ENCODE results near the gene TEK.

TEK gene

DNA sequence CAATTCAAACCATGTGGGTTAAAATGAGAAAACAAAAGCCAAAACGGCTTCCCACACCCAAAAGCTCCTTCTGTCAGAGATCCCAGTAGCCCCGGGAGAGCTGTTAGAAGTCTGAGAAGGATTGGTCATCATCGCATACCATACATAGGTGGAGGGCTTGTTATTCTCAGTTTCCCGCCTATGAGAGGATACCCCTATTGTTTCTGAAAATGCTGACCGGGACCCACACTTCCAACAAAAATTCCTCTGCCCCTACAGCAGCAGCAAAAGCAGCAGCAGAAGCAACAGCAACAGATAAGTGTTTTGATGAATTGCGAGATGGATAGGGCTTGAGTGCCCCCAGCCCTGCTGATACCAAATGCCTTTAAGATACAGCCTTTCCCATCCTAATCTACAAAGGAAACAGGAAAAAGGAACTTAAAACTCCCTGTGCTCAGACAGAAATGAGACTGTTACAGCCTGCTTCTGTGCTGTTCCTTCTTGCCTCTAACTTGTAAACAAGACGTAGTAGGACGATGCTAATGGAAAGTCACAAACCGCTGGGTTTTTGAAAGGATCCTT is at the start of gene TEK:
Gene TEK (plus strand): TSS at position 245 of the 561 bp plus-strand sequence. CDS start 366 bp downstream, outside the sequence.
- Histone ChIP-seq H3K4me3 (ENCODE audit: low read depth, low read length) (no peak within 1 kb of the TSS), H3K9me3 (ENCODE audit: control insufficient read depth, insufficient read depth, low read depth, low read length) (no peaks in the 10 kb centered on the region), H3K36me3 (ENCODE audit: control insufficient read depth in 2 of 2, insufficient read depth in 1 of 2, low read length in 2 of 2) (no peaks in the 10 kb centered on the region), H3K27ac (ENCODE audit: extremely low read depth, low read depth, low read length) (no peak within 1 kb of the TSS), H3K4me1 (ENCODE audit: control insufficient read depth, insufficient read depth, low read length) (no peaks in the 10 kb centered on the region)
- POLR2A ChIA-PET: no interaction called here
- TF ChIP-seq ZNF530 (tag by site-specific recombination; IDR thresholded peaks at IDR 0.05; ENCODE audit: low read depth) (no peak), ZNF114 (tag by site-specific recombination; IDR thresholded peaks at IDR 0.05) (no peak), ZNF239 (tag by site-specific recombination; IDR thresholded peaks at IDR 0.05) (no peak), ZNF514 (tag by site-specific recombination; IDR thresholded peaks at IDR 0.05) (no peak)
- TF ChIP-seq, protein P1, sequence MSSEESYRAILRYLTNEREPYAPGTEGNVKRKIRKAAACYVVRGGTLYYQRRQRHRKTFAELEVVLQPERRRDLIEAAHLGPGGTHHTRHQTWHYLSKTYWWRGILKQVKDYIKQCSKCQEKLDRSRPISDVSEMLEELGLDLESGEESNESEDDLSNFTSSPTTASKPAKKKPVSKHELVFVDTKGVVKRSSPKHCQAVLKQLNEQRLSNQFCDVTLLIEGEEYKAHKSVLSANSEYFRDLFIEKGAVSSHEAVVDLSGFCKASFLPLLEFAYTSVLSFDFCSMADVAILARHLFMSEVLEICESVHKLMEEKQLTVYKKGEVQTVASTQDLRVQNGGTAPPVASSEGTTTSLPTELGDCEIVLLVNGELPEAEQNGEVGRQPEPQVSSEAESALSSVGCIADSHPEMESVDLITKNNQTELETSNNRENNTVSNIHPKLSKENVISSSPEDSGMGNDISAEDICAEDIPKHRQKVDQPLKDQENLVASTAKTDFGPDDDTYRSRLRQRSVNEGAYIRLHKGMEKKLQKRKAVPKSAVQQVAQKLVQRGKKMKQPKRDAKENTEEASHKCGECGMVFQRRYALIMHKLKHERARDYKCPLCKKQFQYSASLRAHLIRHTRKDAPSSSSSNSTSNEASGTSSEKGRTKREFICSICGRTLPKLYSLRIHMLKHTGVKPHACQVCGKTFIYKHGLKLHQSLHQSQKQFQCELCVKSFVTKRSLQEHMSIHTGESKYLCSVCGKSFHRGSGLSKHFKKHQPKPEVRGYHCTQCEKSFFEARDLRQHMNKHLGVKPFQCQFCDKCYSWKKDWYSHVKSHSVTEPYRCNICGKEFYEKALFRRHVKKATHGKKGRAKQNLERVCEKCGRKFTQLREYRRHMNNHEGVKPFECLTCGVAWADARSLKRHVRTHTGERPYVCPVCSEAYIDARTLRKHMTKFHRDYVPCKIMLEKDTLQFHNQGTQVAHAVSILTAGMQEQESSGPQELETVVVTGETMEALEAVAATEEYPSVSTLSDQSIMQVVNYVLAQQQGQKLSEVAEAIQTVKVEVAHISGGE (tag by site-specific recombination; conservative IDR thresholded peaks at IDR 0.05; ENCODE audit: low read depth): no peak
- TF ChIP-seq, protein P2, sequence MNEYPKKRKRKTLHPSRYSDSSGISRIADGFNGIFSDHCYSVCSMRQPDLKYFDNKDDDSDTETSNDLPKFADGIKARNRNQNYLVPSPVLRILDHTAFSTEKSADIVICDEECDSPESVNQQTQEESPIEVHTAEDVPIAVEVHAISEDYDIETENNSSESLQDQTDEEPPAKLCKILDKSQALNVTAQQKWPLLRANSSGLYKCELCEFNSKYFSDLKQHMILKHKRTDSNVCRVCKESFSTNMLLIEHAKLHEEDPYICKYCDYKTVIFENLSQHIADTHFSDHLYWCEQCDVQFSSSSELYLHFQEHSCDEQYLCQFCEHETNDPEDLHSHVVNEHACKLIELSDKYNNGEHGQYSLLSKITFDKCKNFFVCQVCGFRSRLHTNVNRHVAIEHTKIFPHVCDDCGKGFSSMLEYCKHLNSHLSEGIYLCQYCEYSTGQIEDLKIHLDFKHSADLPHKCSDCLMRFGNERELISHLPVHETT (tag by site-specific recombination; IDR thresholded peaks at IDR 0.05): no peak
- TF ChIP-seq, protein P3, sequence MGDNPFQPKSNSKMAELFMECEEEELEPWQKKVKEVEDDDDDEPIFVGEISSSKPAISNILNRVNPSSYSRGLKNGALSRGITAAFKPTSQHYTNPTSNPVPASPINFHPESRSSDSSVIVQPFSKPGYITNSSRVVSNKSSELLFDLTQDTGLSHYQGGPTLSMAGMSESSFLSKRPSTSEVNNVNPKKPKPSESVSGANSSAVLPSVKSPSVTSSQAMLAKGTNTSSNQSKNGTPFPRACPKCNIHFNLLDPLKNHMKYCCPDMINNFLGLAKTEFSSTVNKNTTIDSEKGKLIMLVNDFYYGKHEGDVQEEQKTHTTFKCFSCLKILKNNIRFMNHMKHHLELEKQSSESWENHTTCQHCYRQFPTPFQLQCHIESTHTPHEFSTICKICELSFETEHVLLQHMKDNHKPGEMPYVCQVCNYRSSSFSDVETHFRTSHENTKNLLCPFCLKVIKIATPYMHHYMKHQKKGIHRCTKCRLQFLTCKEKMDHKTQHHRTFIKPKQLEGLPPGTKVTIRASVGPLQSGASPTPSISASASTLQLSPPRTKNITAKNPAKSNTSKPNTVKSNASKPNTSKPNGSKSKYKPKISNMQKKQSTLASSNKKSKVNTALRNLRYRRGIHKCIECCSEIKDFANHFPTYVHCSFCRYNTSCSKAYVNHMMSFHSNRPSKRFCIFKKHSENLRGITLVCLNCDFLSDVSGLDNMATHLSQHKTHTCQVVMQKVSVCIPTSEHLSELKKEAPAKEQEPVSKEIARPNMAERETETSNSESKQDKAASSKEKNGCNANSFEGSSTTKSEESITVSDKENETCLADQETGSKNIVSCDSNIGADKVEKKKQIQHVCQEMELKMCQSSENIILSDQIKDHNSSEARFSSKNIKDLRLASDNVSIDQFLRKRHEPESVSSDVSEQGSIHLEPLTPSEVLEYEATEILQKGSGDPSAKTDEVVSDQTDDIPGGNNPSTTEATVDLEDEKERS (tag by site-specific recombination; IDR thresholded peaks at IDR 0.05): no peak
- TF ChIP-seq, protein P4, sequence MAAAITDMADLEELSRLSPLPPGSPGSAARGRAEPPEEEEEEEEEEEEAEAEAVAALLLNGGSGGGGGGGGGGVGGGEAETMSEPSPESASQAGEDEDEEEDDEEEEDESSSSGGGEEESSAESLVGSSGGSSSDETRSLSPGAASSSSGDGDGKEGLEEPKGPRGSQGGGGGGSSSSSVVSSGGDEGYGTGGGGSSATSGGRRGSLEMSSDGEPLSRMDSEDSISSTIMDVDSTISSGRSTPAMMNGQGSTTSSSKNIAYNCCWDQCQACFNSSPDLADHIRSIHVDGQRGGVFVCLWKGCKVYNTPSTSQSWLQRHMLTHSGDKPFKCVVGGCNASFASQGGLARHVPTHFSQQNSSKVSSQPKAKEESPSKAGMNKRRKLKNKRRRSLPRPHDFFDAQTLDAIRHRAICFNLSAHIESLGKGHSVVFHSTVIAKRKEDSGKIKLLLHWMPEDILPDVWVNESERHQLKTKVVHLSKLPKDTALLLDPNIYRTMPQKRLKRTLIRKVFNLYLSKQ (tag by site-specific recombination; IDR thresholded peaks at IDR 0.05; ENCODE audit: borderline replicate concordance): no peak
- TF ChIP-seq, protein P5, sequence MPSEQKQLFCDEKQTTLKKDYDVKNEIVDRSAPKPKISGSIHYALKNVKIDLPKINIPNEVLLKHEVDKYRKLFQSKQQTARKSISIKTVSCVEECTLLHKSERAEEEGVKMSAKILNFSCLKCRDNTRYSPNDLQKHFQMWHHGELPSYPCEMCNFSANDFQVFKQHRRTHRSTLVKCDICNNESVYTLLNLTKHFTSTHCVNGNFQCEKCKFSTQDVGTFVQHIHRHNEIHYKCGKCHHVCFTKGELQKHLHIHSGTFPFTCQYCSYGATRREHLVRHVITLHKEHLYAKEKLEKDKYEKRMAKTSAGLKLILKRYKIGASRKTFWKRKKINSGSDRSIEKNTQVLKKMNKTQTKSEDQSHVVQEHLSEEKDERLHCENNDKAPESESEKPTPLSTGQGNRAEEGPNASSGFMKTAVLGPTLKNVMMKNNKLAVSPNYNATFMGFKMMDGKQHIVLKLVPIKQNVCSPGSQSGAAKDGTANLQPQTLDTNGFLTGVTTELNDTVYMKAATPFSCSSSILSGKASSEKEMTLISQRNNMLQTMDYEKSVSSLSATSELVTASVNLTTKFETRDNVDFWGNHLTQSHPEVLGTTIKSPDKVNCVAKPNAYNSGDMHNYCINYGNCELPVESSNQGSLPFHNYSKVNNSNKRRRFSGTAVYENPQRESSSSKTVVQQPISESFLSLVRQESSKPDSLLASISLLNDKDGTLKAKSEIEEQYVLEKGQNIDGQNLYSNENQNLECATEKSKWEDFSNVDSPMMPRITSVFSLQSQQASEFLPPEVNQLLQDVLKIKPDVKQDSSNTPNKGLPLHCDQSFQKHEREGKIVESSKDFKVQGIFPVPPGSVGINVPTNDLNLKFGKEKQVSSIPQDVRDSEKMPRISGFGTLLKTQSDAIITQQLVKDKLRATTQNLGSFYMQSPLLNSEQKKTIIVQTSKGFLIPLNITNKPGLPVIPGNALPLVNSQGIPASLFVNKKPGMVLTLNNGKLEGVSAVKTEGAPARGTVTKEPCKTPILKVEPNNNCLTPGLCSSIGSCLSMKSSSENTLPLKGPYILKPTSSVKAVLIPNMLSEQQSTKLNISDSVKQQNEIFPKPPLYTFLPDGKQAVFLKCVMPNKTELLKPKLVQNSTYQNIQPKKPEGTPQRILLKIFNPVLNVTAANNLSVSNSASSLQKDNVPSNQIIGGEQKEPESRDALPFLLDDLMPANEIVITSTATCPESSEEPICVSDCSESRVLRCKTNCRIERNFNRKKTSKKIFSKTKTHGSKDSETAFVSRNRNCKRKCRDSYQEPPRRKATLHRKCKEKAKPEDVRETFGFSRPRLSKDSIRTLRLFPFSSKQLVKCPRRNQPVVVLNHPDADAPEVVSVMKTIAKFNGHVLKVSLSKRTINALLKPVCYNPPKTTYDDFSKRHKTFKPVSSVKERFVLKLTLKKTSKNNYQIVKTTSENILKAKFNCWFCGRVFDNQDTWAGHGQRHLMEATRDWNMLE (tag by site-specific recombination; conservative IDR thresholded peaks at IDR 0.05; ENCODE audit: low read depth): no peak
- CTCF ChIA-PET: no interaction called here

Data from HEK293 (cell line).